Measurements from ENCODE around the gene YTHDF2. TPM values are rescaled to one million over a fixed set of nuclear protein-coding genes. Genes with fewer than 3 reads are reported as not detected.

Gene YTHDF2
- total RNA-seq, 1 donor: 64.2 TPM

Small RNA genes within 50 kb of the gene (small RNA-seq; reads per million reads assigned to genes)
- not detected for gene RF00422

Other genes starting within 250 kb of the YTHDF2 start
- gene RCC1, start 230.9 kb upstream of the YTHDF2 start, total RNA-seq (ENCODE audit: low replicate concordance): 28.8 and 101 TPM in 2 replicates
- 18.8 and 29.7 TPM in 2 replicates for gene TRNAU1AP, start 183.9 kb upstream of the YTHDF2 start, total RNA-seq (ENCODE audit: low replicate concordance)
- 1.6 and 3.4 TPM in 2 replicates for gene RAB42, start 144.7 kb upstream of the YTHDF2 start, total RNA-seq (ENCODE audit: low replicate concordance)
- gene TAF12, start 93.9 kb upstream of the YTHDF2 start, total RNA-seq (ENCODE audit: low replicate concordance): 26.2 and 36.0 TPM in 2 replicates
- not detected in 2 replicates for gene RNU11, start 88.3 kb upstream of the YTHDF2 start, total RNA-seq (ENCODE audit: low replicate concordance)
- 5.8 and 11.4 TPM in 2 replicates for gene GMEB1, start 68.2 kb upstream of the YTHDF2 start, total RNA-seq (ENCODE audit: low replicate concordance)
- not detected in 2 replicates for gene OPRD1, start 75.2 kb downstream of the YTHDF2 start, total RNA-seq (ENCODE audit: low replicate concordance)
- 31.8 and 42.9 TPM in 2 replicates for gene EPB41, start 177.6 kb downstream of the YTHDF2 start, total RNA-seq (ENCODE audit: low replicate concordance)

Data from fibroblast of the aortic adventitia (primary cell).